Stimulated activated CD8-positive, alpha-beta memory T cell treated with anti-CD3 and anti-CD28 coated beads, Interleukin-12 subunit alpha, Interleukin-12 subunit beta, amount 100 ng/mL, for 24 hours (primary cell): ENCODE results near the gene NLRP1.
"Not testable (repeated sequence)": the region's sequence is repeated elsewhere in the genome, so short reads cannot be mapped to it uniquely, and the experiment has no call there.

Experiments used
- DNase-seq: peaks from one replicate; pipeline ENCODE4 v3.0.0-alpha.2; 2020; ENCODE audit errors: extremely low read depth

Gene NLRP1

DNA sequence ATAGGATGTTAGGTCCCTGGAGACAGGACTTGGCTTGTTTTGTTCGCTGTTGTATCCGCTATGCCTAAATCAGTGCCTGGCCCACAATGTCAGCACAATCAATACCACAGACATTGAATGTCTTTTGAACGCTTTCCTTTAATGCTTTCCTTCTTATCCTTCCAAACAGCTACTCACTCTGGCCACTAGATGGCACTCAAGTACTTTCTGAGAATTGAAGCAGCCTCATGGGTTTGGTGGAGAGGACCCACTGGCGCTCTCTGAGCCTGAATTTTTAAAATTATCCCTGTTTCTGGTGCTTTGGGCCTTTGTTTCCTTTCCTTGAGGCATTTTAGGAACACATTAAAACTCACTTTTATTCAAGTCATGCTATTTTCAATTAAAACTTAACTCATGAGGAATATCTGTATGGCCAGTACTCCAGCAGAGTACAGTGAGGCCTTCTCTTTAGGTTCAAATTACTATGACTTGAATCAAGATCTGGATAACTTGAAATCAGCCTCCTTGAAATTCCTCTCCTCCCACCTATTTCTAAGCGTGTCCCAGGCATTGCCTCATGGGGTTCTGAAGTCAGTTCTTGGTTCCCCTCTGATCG, 3.2 kb upstream of the NLRP1 start:
- no peak for DNase-seq

DNA sequence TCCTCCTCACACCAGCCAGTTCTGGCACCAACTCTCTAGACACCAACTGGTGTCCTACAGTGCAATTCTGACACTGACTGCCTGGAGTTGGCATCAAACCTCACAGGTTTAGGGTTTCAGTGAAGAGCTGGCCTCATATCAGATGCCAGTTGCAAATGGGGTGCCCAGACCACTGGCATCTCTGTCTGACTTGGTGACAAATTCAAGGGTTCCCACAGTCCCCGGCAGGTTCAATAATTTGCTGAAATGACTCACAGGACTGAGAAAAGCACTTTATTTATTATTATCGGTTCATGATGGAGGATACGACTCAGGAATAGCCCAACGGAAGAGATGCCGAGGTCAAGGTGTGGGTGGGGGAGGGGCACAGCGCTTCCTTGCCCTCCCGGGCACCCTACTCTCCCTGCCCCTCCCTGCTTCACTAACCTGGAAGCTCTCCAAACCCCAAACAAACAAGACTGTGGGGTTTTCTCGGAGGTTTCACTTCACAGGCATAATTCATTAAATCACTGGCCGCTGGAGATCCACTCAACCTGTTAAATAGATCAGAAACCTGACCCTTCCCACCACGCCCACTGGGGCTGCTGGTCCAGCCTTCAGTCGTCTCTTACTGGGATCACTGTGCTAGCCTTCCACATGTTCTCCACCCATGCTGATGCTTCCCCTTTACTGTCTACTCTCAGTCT, 1.7 kb upstream of the NLRP1 start:
- no peak for DNase-seq

GRCh38 chr17:5585287-5585794, 1.0 kb upstream of the NLRP1 start:
- DNase-seq: no peak

- no peak for DNase-seq
Measured at GRCh38 chr17:5583426-5584382, 605 bp downstream of the NLRP1 start.

DNA sequence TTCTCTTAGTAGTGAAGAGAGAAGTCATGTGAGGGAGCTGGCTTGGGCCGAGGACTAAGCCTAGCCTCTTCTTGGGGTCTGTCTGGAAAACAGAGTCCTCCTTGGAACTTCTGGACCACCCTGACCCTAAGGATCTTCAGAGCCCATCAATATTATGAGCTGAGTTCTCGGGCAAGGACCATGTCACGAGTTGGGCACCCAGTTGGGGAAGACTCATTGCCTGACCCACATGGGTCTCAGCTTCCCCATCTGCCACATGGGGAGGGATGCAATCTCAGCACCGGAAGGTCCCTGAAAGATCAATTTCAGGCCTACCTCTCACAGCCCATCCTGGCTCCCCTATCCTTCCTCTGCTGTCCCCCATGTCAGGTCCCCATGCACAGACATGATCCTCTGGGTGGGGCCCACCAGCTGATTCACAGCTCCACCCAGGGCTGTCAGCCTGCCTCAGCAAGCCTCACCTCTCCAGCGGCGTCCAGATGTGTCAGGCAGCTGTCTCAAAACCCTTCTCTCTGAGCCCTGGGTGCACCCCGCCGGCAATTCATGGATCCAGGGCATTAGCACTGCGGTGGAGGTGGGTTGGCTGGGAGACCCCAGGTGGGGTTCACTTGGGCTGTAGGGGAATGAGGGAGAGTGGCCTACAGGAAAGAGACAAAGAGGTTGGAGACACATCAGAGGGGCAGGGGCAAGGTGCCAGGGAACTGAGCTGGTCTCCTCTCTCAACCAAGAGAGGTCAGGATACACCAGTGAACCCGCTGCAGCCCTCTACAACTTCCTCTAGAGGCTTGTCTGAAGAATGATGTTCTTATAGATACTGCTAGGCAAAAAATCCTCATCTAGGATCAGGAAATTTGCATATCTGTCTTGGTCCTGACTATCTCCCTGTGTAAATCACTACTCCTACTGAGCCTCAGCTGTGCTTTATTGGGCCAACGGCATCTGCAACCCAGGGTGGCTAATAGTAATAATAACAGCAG, 1.8 kb downstream of the NLRP1 start:
- DNase-seq: no peak

- no peak for DNase-seq
Measured at GRCh38 chr17:5581655-5582054, 2.7 kb downstream of the NLRP1 start.

GRCh38 chr17:5580969-5581368, 3.3 kb downstream of the NLRP1 start:
- DNase-seq: no peak

GRCh38 chr17:5580367-5580766, 3.9 kb downstream of the NLRP1 start:
- no peak for DNase-seq

DNA sequence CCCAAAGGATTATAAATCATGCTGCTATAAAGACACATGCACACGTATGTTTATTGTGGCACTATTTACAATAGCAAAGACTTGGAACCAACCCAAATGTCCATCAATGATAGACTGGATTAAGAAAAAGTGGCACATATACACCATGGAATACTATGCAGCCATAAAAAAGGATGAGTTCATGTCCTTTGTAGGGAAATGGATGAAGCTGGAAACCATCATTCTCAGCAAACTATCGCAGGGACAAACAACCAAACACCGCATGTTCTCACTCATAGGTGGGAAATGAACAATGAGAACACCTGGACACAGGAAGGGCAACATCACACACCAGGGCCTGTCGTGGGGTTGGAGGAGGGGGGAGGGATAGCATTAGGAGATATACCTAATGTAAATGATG, 5.5 kb downstream of the NLRP1 start:
- not testable (repeated sequence) for DNase-seq

DNA sequence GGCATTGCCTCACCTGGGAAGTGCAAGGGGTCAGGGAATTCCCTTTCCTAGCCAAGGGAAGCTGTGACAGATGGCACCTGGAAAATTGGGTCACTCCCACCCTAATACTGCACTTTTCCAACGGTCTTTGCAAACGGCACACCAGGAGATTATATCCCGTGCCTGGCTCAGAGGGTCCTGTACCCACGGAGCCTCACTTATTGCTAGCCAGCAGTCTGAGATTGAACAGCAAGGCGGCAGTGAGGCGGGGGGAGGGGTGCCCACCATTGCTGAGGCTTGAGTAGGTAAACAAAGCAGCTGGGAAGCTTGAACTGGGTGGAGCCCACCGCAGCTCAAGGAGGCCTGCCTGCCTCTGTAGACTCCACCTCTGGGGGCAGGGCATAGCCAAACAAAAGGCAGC, 11.3 kb downstream of the NLRP1 start:
- not testable (repeated sequence) for DNase-seq

DNA sequence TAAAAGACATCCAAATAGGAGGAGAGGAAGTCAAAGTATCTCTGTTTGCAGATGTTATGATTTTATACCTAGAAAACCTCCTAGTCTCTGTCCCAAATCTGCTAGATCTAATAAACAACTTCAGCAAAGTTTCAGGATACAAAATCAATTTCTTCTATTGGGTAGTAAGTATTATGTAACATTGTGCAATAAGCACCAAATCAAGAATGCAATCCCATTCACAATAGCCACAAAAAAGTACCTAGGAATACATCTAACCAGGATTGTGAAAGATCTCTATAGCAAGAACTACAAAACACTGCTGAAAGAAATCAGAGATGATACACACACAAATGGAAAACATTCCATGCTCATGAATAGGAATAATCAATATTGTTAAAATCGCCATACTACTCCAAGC, 13.0 kb downstream of the NLRP1 start:
- DNase-seq: no peak

DNA sequence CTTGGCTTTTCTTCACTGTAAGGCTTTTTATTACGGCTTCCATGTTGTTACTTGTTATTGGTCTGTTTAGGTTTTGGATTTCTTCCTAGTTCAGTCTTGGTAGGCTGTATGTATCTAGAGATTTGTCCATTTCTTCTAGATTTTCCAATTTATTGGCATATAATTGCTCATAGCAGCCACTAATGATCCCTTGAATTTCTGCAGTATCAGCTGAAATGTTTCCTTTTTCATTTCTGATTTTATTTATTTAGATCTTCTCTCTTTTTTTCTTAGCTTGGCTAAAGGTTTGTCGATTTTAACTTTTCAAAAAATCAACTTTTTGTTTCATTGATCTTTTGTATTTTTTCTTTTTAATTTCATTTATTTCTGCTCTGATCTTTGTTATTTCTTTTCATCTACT, 18.5 kb downstream of the NLRP1 start:
- DNase-seq: no peak

GRCh38 chr17:5563456-5563855, 20.9 kb downstream of the NLRP1 start:
- DNase-seq: no peak

DNA sequence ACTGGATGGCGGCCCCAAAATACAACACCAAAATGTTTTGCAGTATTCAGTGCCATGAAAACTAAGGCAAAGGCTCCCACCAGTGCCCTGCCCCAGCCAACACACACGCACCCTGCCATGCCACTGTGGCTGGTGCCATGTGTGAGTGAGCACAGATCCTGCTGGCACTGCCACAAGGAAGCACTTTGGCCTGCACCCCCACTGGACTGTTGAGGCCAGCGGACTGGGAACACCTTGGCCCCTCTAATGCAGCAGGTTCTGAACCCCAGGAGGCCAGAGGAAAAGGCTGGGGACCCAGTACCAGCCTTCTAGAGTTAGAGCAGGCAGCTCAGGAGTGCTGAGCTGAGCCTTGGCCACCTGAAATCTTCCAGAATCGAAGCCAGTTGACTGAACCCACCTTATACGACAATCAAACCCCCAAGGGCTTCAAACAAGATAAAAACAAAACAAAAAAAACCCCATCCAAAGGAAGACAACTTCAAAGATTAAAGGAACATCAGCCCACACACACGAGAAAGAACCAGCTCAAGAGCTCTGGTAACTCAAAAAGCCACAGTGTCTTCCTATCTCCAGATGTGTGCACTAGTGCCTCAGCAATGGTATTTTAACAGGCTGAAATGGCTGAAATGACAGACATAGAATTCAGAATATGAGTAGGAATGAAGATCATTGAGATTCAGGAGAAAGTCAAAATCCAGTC, 21.5 kb downstream of the NLRP1 start:
- DNase-seq: no peak

DNA sequence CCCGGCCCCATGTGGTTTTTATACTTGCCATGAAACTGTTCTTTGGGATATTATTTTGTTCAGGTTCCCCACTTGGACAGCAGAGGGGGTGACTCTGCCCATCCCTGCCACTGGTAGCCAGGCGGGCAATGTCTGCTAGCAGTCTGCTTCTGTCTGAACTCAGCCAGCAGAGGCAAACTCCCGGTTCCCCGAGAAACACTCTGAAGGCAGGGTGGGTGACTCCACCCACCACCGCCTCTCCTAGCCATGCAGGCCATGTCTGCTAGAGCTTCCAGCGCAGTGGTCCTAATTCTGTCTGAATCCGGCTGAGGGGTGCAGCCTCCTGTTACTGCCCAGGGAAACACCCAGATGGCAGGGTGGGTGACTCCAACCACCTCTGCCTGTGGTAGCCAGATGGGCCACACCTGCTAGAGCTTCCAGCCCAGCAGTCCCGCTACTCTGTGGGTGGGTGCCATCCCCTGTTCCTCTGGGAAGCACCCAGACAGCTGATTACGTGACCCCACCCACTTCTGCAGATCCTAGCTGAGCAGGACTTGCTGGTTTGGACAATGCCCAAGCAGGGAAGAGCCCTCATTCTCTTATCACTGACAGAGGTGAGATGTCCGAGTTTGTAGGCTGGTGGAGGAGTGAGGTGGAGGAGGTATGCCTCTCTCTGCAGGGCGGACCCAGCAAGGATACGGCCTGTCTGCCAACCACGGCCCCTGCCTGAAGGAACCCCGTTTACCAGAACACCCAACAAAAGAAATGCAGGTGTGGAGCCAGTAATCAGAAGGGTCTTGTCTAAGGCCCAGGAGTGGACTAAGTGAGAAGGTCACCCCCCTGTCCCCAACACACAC, 22.4 kb downstream of the NLRP1 start:
- no peak for DNase-seq

DNA sequence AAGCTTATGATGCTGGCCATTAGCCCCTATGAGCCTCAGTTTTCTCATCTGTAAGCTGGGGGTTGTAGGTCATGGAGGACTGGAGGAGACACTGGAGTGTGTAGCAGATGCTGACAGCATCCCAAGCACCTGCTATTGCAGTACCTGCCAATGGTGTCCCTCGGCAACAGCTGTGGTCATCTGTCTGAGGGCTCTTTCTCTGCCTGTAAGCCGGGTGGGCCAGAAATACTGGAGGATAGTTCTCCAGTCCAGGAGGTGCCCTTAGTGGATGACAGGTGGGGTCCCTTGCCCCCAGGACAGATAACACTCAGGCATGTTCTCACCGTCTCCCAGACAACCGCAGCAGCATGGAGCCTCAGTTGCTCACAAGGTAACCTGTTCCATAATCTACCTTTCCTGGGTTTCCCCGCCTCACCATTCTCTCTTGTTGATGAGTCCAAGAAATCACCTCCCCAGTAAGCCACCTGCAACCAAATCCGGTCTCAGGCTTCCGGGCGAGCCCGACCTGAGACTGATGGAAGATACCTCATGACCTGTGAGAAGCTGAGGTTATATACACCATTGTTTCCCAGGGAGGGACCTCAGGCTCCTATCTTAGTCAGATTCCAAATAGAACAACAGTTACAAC, 23.8 kb downstream of the NLRP1 start:
- DNase-seq: no peak

DNA sequence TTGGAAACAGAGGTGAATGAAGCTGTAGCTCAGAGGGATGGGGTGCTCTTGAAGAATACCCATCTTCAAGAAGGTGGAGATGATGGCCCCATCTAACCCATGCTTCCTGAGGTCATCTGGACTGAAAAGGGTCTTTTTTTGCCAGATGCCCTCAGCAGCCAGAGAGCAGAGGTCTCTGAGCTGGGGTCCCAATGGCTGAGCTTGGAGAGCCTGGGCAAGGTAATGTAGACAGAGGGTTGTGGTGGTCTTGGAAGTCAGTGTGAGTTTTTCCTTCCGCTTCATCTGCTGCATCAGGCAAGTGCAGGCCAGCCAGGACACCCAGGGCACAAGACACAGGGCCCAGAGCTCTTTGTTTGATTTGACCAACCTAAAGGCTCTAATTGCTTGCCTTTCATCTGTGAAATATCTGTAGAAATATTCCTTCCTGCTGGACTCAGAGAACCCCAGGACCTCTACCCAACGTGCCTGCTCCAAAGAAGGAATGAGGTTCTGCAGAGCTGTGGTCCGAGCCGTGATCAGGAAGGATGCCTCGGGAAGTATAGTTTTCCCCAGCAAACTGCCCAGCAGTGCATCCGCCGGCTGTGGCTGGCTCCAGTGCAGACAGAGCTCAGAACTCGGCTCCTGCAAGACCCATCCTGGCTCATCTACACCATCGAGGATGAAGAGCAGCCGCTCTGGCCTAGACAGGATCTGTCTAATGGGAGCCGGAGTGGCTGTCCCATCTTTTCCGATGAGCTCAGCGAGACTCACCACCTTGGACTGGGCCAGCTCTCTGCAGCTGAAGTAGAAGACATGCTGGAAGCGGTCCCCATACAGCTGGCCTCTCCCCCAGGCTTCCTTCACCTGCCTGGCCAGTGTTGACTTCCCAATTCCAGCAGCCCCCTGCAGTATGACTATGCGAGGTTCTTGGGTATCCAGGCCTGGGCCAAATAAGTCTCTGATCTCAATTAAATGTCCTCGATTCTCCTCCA, 25.2 kb downstream of the NLRP1 start:
- DNase-seq: no peak

GRCh38 chr17:5557990-5558389, 26.3 kb downstream of the NLRP1 start:
- DNase-seq: no peak
